GM12875 (cell line): ENCODE measurements around the gene LIN7A.
"Not testable (repeated sequence)": the region's sequence is repeated elsewhere in the genome, so short reads cannot be mapped to it uniquely, and the experiment has no call there.

Experiments used
- H3K4me3 ChIP-seq: one replicate; pipeline ENCODE4 v1.5.1; 2011; ENCODE audit warnings: low read depth, low read length, control low read depth
- CTCF ChIP-seq: IDR thresholded peaks from 2 replicates; pipeline ENCODE4 v1.5.1; 2011; ENCODE audit warnings: low read depth, mild to moderate bottlenecking, control low read depth, inconsistent platforms, low read length, moderate library complexity, borderline replicate concordance; ENCODE audit not compliant: insufficient read depth

The LIN7A gene

GRCh38 chr12:80901661-80902060 is 36.1 kb downstream of the LIN7A start:
- H3K4me3 ChIP-seq, result no peak overlapping the region
- no peak for TF ChIP-seq CTCF

GRCh38 chr12:80895240-80895639 is 42.5 kb downstream of the LIN7A start:
- no peak for TF ChIP-seq CTCF

GRCh38 chr12:80894179-80894578 is 43.6 kb downstream of the LIN7A start:
- no peak for TF ChIP-seq CTCF

More at GRCh38 chr12:80895240-80895639, 42.5 kb downstream of the LIN7A start:
- no peak overlapping the region for H3K4me3 ChIP-seq

GRCh38 chr12:80892597-80893445 is 44.9 kb downstream of the LIN7A start:
- TF ChIP-seq CTCF, result no peak
- no peak overlapping the region for H3K4me3 ChIP-seq

More at GRCh38 chr12:80894179-80894578, 43.6 kb downstream of the LIN7A start:
- H3K4me3 ChIP-seq, result no peak overlapping the region

GRCh38 chr12:80884651-80885050 is 53.1 kb downstream of the LIN7A start:
- TF ChIP-seq CTCF, result no peak
- H3K4me3 ChIP-seq, result no peak overlapping the region

- TF ChIP-seq CTCF, result no peak
Observed at GRCh38 chr12:80881106-80881505, 56.6 kb downstream of the LIN7A start.

GRCh38 chr12:80878452-80878851 is 59.3 kb downstream of the LIN7A start:
- H3K4me3 ChIP-seq, result not testable (repeated sequence)

More at GRCh38 chr12:80881106-80881505, 56.6 kb downstream of the LIN7A start:
- no peak overlapping the region for H3K4me3 ChIP-seq
